GM21576 (cell line): Measurements from ENCODE around the gene CHST11.

Experiments used
- ATAC-seq: cut with Tn5 transposase; IDR thresholded peaks from one replicate; pipeline ENCODE4 v1.9.1; 2021; ENCODE audit warnings: mild to moderate bottlenecking, moderate library complexity; ENCODE audit not compliant: unreplicated experiment

Gene CHST11

DNA sequence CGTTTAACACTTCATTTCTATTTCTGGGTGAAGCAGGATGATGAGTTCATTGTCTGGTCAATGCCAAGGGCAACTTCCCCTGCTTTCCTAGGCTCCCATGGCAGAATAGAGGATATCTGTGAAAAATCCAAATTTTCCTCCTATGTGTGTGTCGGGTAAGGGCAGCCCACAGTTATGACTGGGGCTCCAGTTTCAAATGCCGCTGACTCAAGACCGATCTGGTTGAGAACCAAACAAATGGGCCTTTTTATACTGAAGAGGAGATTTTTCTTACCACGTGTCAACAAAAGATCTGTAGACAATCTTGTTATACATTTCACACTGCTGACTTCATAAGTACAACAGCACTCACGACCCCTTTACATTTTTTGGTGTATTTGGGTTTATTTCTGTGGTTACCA, 120.8 kb downstream of the CHST11 start:
- ATAC-seq = no peak

DNA sequence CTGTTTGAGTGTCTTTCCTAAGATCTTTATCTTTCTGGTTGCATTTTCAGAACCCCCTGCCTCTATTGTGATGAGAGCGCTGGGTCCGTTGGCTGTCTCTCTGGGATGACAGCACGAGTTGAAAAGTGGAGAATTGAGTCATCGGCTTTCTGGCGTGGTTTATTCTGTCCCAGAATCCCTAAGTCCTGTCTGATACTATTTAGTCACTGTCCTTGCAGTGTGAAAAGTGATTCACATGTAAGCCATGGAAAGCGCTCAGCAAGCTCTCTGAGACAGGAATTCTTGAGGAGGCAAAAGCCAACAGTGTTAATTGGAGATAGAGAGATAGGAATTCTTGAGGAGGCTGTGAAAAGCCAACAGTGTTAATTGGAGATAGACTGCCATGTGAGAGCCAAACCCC, 121.7 kb downstream of the CHST11 start:
- ATAC-seq = no peak

DNA sequence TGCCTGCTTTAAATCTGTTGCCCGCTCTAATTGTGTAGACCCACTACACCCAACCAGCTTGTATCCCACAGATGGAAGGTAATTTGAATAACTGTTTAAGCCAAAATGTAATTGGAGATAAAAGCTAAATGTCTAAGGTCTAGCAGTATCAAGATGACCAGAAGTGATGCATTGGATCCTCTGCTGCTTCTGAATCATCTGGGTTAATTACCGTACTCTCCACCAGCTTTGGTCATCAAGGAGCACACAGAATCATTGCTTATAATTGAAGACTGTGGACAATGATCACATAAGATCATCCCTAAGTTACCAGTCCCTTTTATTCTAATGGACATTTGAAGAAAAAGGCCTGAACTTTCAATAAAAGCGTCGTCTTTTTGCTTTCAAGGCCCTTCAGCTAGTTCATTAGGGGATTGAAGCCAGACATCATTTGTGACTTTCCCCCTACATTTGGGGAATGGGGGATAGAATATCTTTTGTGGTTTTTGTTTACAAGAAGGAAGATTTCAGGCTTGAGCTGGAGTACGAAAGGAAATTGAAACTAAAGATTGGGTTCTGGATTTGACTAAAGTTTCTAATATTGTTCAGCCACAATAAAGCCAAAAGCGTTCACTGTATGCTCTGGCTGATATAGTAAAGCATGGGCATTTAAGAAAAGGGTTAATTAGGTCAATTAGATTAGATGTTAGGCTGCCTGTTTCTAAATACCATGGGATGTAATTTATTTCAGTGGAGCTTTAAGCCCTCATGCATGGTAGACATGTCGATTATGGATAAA, 123.2 kb downstream of the CHST11 start:
- ATAC-seq = peak; percentile 35

DNA sequence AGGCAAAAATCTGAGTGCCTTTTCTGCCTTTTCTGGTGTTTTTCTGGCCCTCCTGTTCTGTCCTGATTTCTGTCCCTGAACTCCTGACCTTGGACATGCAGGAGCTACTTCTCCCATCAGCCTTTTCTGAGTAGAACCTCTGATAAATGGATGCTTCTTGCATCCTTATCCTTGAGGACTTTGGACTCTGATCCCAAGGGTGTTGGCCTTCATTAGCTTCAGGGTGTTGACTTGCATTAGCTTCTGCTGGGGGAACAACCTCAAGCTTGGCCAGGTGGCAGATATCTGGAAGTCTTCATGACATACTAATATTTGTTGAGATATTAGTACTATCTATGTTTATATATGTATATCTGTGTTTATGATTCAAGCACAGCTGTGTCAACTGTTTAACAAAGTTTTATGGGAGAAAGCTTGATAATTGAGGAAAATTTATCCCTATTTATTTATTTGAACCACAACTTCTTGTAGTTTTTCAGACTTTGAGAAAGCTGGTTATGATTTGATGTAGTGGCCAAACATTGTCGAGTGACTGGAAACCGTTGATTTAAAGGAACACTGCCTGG, 124.3 kb downstream of the CHST11 start:
- no peak for ATAC-seq

DNA sequence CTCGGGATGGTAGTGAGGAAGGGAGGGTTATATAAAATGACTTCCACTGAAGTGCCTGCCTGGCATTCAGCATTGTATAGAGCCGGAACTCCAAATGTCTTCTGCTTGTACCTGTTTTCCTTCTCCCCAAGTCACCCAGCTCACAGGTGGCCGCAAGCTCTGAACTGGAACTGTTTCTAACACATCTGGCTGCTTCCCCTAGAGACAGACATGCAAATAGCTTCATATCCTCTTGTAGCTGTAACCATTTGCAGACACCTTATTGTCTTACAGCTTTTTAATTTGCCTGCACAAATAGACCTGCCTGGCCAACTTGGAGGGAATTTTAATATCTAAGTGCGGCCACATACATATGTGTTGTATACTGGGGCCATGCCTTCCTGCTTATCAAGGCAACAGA, 126.0 kb downstream of the CHST11 start:
- ATAC-seq = peak; percentile 75

DNA sequence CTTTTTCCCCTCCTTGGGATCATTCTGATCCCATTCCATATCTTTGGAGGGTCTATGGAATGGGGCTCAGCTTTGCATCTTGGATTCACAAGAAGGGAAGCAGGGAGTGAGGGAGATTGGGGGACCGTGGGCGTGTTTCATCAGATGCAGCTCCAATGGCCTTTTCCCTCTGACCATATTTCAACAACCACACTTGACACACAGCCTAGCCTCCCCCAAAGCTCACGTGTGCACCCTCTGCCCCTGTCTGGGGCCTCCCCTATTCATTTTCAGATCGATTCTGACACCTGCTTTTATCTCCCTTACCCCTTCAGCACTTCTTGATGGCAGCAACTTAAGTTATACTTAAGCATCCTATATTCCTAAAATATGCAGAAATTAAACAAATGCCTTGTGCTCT, 126.6 kb downstream of the CHST11 start:
- ATAC-seq = peak; percentile 50

DNA sequence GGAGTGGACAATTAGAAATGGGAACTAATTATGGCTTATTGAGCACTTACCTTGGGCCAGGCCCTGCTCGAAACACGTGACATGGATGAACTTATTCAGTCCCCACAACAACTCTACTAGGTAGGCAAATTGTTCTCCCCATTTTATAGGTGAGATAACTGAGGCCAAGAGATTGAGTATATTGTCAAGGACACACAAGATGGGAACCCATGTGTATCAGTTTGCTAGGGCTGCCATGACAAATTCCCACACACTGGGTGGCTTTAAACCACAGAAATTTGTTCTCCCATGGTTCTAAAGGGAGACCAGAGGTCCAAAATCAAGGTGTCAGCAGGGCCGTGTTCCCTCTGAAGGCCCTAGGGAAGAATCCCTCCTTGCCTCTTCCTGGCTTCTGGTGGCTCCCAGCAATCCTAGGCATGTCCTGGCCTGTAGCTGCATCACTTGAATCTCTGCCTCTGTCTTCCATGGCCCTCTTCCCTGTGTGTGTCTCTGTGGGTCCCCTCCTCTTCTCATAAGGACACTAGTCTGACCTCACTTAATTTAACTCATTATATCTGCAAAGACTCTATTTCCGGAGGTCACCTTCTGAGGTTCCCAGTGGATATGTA, 128.8 kb downstream of the CHST11 start:
- no peak for ATAC-seq

DNA sequence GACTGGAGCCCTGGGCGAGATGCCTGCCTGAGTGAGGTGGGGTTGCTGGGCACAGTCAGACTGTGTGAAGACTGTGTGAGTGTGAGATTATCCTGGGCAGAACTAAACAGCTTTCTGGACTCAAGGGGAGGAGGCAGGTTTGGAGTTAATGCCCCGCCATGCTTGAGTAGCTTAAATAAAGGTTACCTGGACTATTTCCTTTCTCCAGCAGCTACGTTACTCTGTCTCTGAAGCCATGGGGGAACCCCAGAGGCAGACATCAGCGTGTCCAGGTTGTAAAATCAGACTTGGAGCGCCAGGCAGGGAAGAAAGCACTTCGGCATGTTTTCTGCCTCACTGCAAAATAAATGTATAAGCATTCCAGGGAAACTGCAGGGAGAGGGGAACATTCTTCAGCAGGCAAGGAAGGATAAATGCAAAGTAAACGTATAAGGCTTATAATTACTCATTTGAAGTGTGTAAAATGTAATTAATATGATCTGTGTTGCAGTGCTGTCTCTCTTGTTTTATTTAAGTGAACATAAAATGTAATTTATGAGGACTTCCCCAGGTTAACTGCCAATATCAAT, 129.7 kb downstream of the CHST11 start:
- ATAC-seq = no peak

DNA sequence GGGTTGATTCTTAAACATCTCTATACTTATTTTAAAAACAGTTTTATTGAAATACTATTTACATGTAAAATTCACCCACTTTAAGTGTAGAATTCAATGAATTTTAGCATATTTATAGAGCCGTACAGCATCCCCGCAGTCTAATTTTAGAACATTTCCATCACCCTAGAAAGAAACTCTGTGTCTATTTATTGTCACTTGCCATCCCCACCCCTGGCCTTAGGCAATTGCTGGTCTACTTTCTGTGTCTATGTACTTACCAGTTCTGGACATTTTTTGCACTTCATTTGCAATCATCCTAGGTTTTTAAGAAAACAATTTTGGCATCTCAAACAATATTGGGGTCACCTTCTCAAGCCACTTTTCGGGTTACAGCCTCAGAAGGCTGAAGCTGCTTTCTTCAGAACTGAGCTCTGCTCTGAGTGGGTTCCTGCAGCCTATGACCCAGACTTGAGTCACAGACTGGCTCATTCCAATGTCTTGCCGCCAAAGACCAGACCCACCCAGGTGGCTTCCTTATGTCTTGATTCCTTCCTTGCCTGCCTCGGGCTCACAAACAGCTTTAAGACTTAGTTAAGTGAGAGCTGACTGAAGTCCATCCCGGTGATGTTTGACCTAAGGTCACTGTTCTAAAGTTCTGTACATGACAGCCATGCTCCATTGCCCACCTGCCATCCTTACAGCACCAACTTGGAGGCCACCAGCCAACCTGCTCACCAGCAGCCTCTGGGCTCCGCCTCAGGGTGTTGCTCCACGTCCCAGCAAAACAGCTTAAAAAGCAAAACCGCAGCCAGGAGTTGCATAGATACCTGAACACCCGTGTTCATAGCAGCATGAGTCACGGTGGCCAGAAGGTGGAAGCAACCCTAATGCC, 131.5 kb downstream of the CHST11 start:
- ATAC-seq = no peak

DNA sequence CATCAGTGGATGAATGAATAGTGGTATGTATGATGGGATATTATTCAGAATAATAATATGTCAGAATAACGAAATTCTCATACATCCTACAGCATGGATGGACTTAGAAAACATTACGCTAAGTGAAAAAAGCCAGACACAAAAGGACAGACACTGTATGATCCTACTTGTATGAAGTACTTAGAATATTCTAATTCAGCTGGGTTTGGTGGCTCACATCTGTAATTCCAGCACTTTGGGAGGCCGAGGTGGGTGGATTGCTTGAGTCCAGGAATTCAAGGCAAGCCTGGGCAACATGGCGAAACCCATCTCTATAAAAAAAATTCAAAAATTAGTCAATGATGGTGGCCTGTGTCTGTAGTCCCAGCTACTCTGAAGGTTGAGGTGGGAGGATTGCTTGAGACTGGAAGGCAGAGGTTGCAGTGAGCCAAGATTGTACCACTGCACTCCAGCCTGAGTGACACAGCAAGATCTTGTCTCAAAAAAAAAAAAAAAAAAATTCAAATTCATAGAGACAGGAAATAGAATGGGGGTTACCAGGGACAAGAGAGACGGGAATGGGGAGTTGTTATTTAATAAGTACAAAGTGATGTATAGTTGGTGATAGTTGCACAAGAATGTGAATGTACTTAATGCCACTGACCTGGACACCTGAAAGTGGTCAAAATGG, 132.3 kb downstream of the CHST11 start:
- no peak for ATAC-seq

DNA sequence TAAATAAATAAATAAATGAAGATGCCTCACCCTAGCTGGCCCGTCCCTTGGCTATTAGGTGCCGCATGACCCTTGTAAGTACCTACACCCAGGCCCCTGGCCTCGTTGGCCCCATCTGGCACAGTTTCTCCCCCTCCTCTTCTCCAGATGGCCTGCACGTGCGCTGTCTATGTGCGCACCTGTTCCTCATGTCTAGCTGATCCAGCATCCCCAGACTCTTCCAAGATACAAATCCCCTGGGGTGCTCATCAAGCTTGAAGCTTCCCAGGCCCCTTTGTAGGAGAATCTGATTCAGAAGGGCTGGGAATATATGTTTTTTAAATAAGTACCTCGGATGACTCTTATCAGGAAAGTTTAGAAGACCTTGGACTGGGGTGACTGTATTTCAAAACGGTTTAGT, 133.3 kb downstream of the CHST11 start:
- ATAC-seq = no peak

DNA sequence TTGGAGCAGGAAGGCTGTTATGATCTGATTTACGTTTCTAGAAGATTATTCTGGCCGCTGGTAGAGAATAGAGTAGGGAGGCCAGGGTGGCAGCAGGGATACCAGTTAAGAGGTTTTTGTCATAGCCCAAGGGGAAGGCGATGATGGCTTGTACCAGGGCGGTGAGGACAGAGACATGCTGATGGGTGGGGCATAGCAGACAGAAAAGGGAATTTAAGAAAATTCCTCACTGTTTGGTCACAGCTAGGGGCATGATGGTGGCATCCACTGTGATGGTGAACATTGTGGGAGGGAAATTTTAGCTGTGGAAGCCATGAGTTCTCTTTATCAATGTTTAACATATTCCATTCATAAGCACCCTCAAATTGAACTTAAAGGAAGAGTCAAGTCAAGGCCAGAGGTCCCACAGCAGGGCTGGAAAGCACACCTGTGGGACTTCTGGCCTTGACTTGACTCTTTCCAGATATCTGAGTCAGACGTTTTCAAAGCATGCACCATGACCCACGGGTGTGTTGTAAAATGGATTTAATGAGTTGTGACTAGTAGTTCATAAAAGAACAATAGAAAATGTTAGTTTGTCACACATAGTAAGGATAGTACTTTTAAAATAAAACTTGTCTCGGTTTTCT, 134.6 kb downstream of the CHST11 start:
- no peak for ATAC-seq

DNA sequence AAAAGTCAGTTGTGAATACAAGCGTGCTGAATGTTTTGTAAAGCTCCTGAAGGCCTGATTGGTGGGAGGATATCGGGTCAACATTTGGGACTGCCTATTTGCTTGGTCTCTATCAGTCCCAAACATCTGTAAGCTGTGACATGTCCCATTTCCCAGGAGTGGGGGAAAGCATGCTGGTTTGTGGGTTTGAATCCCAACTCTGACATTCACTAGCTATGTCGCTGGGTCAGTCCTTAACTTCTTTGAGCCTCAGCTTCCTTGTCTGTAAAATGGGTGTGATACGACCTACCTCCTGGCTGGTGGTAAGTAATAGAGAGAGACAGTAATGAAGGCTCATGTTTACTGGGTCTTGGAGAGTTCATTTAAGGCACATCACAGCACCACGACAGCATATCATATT, 136.7 kb downstream of the CHST11 start:
- no peak for ATAC-seq

DNA sequence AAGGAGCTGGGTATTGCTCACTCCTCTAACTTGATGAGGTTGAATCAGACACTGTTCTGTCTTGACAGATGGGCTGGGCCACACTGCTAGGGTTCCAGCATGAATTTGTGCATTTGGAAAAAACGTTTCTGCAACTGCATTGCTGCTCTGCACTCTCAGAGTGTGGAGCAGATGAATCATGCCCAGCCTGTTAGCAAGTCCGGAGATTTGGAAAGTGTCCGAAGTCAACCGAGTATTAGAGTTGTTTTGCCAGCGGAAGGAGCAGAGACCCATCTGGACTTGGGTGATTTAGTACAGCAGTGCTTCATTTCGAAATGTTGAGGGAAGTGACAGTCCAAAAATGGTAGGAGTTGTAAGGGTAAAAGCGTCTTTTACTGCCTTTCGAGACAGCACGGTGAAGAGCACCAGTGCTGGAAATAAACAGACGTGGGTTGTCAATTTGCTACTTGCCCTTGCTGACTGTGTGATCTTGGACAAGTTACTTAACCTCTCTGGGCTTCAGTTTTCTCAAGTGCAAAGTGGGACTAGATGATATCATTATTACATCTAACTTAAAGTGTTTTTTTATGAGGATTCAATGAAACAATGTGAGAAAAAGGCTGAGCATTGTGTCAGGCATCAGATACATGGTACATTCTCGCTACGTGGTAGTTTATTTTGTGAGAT, 139.5 kb downstream of the CHST11 start:
- ATAC-seq = no peak

DNA sequence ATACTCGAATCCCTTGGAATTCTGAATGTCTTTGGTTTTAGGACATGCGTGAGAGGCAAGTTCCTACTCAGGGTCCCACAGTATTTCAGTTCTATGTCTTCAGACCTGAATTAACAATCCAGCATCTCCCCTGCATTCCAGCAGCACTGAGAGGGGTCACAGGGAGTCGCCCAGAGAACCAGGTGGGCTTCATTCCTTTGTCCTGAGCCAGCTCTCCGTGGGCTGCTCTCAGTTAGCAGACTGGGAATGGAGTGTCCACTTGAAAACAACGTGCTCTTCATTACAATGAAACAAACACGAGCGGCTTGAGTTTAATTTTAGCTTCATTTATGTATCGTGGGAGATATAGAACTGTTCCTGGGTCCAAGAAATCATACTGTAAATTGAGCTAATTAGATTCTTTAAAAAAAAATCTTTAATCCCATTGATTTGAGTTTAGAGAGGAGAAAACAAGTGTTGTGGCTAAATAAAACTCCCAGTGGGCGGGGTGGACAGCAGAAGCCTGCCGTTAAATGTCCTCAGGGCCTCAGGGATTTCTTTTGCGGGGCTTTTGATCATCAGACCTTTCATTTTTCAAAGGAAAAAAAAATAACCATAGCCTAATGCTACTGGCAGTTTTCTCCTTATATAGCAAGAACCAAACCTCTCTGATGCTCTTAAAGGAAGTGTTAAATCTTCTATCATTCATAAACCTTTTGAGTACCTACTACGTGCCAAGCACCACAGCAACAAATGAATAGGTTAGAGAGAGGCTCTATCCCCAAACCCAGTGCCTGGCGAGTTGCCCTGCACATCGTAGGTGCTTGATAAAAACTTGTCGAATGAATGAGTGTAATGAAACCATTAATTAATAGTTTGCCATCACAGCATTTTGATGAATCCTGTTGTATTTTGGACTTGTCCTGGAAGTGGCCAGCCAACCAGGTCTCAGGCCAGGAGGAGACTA, 140.4 kb downstream of the CHST11 start:
- no peak for ATAC-seq

DNA sequence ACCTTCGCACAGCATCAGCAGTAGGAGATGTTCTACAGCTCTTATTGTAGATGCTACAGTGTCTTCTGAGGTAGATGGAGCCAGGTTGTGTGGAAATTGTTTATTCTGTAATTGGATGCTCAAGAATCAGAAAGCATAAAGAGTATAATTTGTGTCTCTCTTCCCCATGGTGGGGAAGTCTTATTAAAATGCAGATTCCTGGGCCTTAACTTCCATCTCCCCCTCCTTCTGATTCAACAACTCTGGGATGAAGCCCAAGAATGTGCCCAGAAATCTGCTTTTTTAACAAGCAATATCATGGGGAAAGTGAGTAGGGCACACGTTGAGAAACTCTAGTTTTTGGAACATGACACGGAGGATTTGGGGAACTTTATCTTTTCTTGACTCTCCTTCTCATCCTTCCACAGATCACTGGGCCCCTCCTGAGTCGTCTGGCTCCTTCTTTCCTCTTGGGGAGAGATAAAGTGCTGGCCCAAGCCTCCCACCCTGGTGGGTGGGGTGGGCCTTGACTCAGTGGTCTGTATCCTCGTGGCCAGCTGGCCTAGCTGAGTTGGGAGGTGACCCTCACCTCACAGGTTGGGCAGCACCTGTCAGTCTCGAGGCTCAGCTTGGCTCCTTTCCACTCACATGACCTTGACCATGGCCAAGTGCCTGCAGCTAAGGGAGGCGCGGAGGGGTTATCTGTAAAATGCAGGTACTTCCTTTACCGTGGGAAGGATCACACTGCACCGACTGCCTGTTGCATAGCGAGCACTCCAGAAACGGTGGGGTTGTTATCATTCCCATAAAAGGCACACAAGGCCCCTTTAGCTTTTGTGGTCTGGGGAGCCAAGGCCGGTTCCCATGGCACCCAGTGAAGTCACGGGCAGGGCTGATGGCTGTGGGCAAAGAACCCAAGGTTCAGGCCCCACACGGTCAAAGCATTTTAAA, 141.9 kb downstream of the CHST11 start:
- ATAC-seq = no peak

DNA sequence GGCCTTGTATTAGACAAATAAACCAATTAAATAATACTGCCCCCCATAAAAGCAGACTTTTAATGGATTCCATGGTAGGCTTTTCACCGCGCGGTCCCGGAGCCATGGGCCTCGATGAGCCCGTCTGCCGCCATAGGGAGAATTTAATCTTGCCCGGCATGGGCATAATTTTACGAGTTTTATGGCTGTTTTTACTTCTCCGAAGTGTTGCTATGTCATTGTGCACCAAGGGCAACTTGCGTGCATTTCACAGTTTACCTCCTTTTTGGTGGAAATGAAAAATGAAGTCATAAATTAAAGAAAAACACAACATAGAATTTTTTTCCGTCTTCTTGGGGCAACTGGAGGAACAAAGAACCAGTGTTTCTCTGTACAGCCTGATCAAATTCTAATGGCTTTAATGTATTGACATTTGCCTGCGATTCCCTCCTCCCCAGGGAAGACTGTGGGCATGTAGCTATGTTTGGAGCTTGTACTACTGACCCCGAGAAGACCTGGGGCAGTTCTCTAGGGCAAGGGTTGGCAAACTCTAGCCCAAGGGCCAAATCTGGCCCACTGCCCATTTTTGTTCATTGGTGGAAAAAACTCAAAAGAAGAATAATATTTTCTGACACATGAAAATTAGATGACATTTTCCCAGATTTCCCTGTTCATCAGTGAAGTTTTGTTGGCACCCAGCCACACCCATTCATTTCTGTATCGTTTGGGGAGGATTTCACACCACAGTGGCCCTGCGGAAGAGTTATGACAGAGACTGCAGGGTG, 142.7 kb downstream of the CHST11 start:
- ATAC-seq = no peak
